ENCODE measurements around the gene SP6.

The SP6 gene

DNA sequence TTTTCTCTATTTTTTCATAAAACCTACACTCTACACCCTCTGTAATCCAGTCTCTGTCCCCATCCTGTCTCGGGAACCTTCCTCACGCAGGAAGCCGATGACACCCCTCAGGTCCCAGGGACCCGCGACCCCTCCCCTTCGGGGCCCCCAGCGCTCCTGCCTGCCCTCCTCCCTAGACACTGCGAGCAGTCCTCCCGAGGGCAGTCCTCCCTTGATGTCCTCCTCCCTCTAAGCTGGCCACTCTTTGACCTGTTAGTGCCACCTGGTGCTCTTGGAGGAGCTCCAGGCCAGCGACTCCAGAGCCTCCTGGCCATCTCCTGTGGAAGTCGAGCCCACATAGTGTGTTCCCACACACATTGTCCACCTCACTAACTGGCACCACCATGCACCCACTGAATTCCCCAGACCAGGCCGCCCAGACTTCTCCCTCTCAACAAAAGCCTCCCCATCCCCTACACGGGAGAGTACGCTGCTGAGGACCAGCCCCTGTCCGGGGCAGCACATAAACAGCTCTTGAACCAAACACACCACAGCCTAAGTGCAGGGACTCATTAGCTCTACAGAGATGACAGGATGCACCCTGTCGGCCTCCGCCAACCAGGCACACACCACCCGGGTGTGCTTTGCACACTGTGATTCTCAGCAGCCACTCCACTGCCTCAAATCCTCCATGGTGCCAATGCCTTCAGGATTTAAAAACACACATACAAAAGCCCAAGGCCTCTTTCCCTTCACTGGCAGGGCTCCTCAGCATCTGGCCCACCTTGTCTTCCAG lies 38.6 kb downstream of the SP6 start:
- DNase-seq (ENCODE audit: low read depth, low spot score), result no peak

DNA sequence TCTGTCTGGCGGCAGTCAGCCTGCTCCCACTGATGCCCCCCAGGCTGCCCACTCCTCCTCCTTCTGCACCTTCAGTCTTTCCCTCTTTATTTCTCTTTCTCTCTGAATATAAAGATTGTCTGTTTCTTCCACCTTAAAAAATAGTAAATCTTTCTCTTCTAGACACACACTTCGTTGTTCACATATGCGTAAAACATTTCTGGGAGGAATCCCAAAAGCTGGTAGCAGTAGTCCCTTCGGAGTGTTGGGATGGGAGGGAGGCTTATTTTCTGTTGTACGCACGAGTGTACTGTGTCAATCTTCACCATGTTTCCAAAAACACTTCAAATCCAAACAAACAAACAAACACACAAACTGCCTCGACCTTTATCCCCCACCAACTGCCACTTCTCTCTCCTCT lies 39.3 kb downstream of the SP6 start:
- no peak for DNase-seq (ENCODE audit: low read depth, low spot score)

DNA sequence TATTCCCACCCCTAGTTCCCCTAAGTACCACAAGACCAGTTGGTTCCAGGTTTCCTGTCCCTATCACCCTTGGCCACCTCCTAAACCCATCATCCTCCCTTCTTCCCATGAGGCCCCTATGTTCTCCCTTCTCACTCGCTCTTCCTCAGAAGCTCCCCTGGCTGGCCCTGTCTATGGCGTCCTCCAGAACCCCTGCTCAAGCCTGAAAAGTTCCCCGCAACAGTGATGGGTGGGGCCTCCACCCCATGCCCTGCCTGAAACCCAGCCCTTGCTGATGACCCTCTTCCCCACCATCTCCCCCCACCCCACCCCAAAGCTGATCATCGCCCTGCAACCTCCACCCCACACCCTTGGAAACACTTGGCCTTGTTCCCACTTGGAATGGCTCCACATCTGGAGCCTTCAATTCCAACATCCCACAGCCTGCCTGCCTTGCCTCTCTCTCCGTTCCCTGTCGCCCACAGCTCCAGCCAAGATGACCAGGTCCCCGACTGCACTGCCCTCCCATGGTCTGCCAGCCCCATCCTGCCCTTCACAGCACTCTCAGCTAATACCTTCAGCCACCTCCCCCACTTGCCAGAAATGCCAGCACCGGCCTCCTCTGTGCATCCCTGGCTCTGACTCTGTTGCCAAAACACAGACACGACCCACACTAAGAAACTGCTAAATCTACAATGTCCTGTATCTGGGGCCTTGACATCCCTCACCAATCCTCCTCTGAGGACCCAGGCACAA lies 39.9 kb downstream of the SP6 start:
- DNase-seq (ENCODE audit: low read depth, low spot score), result no peak

DNA sequence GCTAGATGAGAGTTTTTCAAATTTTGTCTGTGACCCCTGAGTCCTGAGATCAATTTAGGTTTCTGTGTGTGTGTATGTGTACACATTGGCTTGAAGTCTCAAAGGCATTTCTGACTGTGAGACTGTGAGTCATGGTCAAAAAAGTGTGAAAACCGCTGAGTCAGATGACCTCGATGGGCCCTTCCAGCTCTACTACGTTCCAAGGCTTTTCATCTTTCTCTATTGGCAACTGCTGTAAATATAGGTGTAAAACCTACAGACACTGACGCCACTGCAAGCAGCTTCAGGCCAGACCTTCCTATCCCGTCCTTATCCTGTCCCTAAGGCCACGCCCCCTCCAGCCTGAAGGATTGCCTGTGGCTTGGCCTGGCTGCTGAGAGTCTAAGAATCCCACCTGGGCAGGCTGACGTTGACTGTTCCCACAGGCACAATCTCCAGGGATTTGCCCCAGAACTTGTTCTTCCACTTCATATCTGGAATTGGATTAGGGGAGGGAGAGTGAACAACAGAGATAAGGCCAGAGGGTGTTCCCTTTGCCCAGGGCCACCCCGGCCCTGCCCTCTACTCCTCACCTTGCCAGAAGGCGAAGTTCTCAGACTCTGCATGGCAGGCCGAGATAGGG lies 40.7 kb downstream of the SP6 start:
- DNase-seq (ENCODE audit: low read depth, low spot score), result no peak

DNA sequence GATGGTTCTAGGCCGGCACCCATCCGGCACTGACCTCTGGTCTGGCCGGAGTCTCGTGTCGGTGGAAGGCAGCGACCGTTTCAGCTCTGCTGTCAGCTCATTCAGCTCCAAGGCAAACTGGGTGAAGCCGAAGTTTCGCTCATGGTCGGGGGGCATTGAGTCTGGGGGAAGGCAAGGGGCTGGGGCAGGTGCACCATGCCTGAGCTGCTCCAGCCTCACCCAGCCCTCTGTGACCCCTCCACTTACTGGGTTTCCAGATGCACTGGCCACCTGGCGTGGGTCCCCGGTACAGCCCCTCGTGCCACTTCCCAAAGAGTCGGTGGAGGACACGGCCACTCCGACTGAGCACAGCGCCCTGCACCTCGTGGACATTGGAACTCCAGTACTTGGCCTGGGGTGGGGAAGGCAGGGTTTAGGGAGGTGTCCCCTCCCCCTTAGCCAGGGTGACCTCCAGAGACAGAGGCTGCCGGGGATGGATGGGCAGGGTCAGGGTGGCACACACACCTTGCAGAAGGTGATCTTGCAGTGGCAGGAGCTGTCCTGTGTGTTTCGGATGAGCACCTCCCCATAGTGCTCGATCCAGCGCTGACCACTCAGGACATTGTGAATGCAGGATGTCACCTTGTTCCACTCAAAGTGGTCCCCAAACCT lies 42.0 kb downstream of the SP6 start:
- no peak for DNase-seq (ENCODE audit: low read depth, low spot score)

DNA sequence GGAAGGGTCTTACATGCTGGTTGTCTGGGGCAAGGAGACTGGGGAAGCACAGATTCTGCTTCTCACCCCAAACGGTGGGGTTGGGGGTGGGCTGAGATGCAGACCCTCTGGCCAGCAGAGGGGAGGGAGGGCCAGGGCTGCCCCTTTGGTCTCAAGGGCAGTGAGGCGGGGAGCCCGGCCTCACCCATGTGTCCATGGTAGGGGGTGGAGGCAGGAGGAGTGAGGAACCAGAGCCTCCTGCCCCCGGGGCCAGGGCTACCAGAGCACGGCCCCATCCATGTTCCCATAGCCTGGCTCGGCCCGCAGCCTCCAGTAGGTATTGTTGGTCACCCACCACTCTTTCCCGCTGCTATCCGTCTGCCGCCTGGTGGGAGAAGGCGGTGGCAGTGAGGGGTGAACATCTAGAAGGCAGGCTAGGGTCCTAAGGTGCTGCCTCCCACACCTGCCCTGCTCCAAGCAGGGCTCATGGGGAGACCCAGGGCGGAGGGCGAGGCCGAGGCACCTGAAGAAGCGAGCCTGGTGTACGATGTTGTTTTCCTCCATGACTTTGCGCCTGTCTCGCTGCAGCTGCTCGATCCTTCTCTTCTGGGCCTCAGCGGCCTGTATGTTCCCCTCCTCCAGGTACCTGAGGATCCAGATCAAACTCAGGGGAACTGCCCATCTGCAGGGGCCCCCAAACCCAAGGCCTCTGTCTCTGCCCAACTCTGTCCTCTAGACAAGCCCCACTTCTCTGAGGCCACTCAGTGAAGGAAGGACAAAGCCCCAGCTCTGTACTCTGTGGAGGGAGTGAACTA lies 42.7 kb downstream of the SP6 start:
- no peak for DNase-seq (ENCODE audit: low read depth, low spot score)

DNA sequence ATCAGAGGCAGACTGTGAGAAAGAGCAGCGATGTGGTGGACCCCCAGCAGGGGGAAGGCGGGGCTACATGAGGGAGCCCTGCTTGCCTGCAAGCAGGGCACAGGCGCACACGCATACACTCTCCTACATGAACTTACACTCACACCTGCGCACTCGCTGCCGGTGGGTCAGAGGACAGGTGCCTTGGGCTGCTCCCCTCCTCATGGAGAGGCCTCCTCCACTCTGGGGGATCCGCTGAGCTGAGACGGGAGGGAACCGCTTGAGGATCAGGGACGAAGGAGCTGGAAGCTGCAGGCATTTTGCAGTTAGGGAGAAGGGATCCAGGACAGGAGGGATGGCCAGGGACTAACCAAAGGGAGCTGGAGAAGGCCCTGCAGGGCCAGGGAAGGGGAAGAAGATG lies 43.5 kb downstream of the SP6 start:
- DNase-seq (ENCODE audit: low read depth, low spot score), result no peak

DNA sequence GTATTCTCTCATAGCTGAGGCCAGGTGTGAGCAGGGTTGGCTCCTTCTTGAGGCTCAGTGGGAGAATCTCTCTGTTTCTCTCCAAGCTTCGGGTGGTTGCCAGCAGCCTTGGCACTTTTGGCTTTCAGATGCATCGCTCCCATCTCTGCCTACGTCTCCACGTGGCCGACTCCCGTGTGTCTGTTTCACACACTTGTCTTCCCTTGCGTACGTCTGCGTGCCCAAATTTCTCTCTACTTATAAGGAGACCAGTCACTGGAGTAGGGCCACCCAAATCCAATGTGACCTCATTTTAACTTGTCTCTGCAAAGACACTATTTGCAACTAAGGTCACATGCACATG lies 44.1 kb downstream of the SP6 start:
- DNase-seq (ENCODE audit: low read depth, low spot score), result no peak

DNA sequence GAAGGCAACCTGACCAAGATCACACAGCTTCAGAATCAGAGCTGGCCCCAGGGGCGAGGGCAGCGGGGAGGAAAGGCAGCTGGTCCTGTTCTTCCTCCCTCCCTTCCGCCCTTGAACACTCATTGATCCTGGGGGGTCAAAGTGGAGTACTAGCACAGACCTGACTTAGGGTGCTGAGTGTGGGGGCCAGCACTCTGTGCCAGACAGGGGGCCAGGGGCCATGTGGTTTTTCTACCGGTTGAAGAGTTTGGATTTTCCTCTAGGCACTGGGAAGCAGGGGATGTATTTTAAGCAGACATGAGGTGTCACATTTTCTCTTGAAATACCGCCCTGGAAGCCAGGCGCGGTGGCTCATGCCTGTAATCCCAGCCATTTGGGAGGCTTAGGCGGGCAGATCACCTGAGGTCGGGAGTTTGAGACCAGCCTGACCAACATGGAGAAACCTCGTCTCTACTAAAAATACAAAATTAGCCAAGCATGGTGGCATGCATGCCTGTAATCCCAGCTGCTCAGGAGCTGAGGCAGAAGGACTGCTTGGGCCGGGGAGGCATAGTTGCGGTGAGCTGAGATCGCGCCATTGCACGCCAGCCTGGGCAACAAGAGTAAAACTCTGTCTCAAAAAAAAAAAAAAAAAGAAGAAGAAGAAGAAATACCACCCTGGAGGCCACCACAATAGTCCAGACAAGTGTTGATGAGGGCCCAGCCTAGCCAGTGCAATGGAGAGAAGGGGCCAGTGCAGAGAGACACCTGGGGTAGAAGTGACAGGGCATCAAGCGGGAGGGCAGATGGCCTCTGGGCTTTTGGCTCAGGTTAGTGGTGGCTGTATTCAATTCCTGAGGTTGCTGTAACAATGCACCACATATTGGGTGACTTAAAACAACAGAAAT lies 44.7 kb downstream of the SP6 start:
- no peak for DNase-seq (ENCODE audit: low read depth, low spot score)

DNA sequence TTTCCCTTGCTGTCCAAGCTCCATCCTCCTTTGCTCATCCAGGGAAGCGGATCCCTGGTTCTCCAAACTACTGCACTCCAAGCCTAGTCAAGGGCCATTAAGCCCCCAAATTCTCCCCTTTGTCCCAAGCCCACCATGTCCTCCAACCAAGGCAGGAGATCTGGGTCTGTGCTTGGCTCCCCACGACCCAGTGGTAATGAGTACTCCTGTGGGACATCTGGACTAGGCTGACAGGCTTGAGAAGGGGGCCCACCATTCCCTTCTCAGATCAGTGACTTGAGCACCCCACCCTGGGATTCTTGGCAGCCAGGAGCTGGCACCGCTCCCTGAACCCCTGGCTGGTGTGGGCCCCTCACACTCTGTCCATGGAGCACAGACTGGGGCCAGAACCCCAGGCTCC lies 46.5 kb downstream of the SP6 start:
- no peak for DNase-seq (ENCODE audit: low read depth, low spot score)

DNA sequence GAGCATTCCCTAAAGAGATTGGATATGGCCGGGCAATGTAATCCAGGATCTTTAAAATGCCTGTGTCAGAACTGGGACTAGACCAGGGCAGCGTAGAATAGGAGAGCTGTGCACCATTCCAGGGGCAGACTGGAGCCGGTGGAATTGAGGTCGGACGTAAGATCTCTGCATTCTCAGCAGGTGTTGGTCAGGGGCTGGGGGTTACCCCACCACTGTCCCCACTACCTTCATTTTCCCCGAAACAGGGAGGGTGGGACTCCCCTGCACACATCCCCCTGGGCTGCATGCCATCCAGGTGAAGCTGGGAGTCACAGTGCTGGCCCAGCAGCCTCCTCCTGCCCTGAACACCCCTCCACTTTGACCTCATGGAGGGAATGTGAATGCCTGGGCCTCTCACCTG lies 47.2 kb downstream of the SP6 start:
- no peak for DNase-seq (ENCODE audit: low read depth, low spot score)

DNA sequence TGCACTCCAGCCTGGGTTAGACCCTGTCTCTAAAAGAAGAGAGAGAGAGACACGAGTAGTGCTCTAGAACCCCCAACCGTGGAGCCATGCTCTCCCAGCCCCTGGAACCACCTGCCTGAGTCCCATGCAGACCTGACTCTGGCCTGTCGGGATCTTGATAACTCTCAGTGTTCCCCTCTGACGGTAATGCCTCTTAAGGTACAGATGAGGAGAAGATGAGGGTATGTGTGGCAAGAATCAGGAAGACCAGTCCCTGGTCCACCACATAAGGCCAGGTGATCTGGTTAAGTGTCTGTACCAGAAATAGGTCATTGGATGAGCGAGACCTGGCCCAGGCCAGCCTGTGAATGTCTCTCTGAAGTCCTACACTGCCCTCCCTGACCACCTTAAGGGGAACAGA lies 47.8 kb downstream of the SP6 start:
- DNase-seq (ENCODE audit: low read depth, low spot score), result no peak

DNA sequence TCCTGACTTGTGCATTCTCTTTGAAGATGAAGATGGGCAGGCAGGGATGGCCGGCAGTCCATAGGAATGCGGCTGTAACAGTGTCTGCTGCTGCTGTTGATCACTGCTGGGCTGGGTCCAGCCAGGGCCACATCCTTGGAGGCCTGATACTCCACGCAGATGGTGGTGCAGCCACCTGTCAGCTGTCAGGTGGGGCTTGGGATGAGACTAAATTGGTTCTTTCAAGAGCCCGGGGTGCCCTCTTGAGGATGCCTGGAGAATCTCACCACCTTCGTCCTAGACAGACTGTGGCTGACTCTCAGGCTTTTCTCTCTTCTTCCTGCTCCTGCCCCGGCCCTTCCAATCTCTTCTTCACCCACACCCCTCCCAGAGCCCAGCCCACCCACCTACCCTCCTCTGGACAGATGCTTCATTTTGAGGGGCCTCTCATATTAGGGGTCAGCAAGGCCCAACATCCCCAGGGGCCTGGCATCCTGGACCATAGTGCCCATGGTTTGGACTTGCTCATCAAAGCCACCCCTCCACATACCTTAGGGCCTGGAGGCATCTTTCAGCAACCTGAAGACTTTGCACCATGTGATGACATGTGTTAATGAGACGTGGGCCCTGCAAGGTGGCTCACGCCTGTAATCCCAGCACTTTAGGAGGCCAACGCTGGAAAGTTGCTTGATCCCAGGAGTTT lies 48.5 kb downstream of the SP6 start:
- DNase-seq (ENCODE audit: low read depth, low spot score), result no peak

DNA sequence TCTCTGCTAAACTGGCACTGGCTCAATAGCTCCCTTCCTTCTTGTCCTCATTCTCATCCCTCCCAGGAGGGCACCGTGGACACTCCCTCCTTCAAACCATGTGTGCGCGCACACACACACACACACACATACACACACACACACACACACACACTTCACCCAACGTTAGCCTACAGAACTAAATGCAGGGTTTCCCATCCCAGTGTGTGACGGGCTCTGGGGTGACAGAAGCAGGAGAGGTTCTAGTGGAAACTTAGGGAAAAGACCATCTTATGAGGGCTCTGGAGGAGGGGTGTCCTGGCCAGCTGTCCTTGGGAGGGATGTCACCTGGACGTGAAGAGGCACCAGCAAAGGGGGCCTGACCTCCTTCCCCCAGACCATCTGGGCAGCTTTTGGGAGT lies 49.1 kb downstream of the SP6 start:
- no peak for DNase-seq (ENCODE audit: low read depth, low spot score)

DNA sequence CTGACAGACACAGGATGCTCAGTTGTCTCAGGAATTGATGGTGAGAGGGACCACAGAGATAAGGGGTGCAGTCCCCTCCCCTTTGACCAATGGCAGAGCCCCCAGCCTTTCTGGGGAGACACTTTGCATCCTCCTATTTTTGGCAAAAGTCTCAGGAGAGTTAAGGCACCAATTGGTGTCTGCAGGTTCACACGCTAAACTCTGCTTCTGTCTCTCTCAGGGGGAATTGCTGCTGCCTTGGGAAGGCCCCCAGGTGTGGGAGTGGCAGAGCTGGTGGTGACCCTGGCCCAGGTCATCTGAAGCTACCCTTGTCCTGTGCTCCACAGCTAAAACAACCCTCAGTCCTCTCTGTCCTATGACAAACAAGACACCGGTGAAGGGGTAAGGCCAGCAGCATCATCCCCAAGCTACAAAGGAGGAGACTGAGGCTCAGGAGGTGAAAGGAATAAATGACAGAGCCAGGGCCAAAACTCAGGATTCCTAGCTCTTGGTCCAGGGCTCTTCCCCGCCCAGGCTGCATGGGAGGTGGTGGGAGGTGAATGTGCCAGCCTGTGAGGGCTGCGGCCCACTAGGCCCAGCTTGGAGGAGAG lies 49.7 kb downstream of the SP6 start:
- DNase-seq (ENCODE audit: low read depth, low spot score), result no peak

DNA sequence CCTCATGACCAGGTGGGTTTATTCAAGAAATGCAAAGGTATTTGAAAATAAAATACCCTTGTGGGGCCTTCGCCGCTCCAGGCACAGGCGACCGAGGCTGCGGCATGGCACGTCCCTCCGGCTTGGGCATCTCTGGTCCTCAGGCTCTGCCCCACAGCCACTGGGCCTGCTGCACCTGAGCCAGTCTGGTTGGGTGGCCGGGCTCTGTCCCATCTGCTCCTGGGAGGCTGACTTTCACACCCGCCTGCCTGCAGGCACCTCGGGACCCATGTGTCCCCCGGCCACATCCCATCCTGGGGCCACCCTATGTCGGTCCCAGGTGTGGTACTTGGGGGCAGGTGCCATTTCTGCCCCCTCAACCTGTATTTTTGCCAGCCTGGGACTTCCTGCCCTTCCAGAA lies 50.3 kb downstream of the SP6 start:
- DNase-seq (ENCODE audit: low read depth, low spot score), result no peak

DNA sequence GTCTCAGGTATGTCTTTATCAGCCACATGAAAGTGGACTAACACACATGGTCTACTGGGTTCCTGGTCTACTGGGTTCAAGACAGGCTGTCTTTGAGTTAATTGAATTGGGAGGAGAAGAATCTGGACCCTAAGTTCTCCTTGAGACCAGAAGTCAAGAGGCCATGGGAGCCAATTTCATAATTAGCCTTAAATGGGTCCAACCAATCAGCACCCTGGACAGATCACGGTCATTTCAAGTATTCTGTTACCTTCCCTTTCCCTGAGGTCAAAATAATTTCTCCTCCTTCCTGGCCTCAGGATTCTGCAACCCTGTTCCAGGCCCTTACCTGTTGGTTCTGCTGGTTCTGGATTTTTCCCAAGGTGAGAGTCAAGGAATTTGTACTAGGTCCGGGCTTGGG lies 53.2 kb downstream of the SP6 start:
- DNase-seq (ENCODE audit: low read depth, low spot score), result no peak

Measured in iPS DF 19.7 (cell line).